Measurements from ENCODE around the gene TAP1. TPM values are rescaled to one million over a fixed set of nuclear protein-coding genes. Genes with fewer than 3 reads are reported as not detected.

TAP1 gene
- total and polyA plus RNA-seq, 9 of the 15 experiments (the other 6 are each of a cell fraction or from before 2014, with no cell fraction given), result 1.3 to 6.0 (median 4.2) TPM

GRCh38 chr6:32879691-32880090 is 26.2 kb upstream of the TAP1 start:
- Histone ChIP-seq H3K9me3 (replicated peaks; ENCODE audit: control insufficient read depth, insufficient read depth, low read depth, low read length) (no peaks in the 10 kb centered on the region), H3K4me1 (replicated peaks in 1 of 2; ENCODE audit: control insufficient read depth in 2 of 2, insufficient read depth in 2 of 2, low read length in 2 of 2) (peaks cover 0 to 4% of the 10 kb centered on the region in 2 experiments; a peak in 2 of 5 replicates), H3K9ac (ENCODE audit: insufficient read depth in 1 of 2, low read depth in 2 of 2, low read length in 2 of 2) (no peak overlapping the region), H3K27ac (ENCODE audit: extremely low read depth, low read depth, low read length) (no peak overlapping the region), H3K4me2 (ENCODE audit: insufficient read depth, low read length) (no peak overlapping the region), H4K20me1 (replicated peaks; ENCODE audit: control insufficient read depth, insufficient read depth, low read length) (no peaks in the 10 kb centered on the region), H3K9me1 (ENCODE audit: control insufficient read depth, insufficient read depth, low read length) (no peaks in the 10 kb centered on the region), H3K79me2 (ENCODE audit: control insufficient read depth, insufficient read depth, low read length) (no peaks in the 10 kb centered on the region), H3K36me3 (ENCODE audit: control insufficient read depth, insufficient read depth, low read length) (no peaks in the 10 kb centered on the region), H3K4me3 (no peak overlapping the region), H3K27me3 (ENCODE audit: control insufficient read depth in 2 of 2, insufficient read depth in 2 of 2, low read length in 2 of 2) (peaks cover 14% of the 10 kb centered on the region in 2 experiments; a peak in 4 of 5 replicates), H2AFZ (ENCODE audit: low read depth, low read length) (no peak overlapping the region)
- no peak; the same call in 2 of the 3 replicates for ATAC-seq
- WGBS (ENCODE audit: insufficient coverage, low coverage, missing lambda C conversion rate), result 17% methylated on average over 35 of the region's 35 CpGs
- in situ Hi-C loops (cut with MboI), result loop anchor here (5.0 kb wide), 1 partner anchor 58 kb away; no protein-coding TSS in a partner anchor
- ChIA-PET POLR2A (interaction anchor here (0.7 to 1.4 kb wide), 3 partner anchors 11 to 103 kb away, joined by 4 to 5 read pairs (median 4); no protein-coding TSS in a partner anchor), CTCF (ENCODE audit: low intra/inter-chr PET ratio) (no interaction called here)
- intact Hi-C loops (cut with micrococcal nuclease), result loop anchor here (10.0 kb wide), 1 partner anchor 215 kb away; no protein-coding TSS in a partner anchor
- FAIRE-seq, result no peak
- no peak for DNase-seq (ENCODE audit: extremely low read depth in 1 of 4, low spot score in 3 of 4)
- TF ChIP-seq EZH2 (IDR thresholded peaks at IDR 0.05; ENCODE audit: borderline replicate concordance, low read depth, low read length) (0 out of 2 replicates have a peak, but pooled peaks have one; percentile 24), DNMT1 (IDR thresholded peaks at IDR 0.05) (no peak), YY1 (IDR thresholded peaks at IDR 0.05; ENCODE audit: borderline replicate concordance in 1 of 3, control insufficient read depth in 1 of 3, extremely low read depth in 1 of 3, insufficient read depth in 3 of 3, insufficient read length in 1 of 3, insufficient replicate concordance in 2 of 3, low read depth in 1 of 3, low read length in 2 of 3) (peak in 2 of 3 experiments; percentile 15 to 23)
- BruUV-seq (replicated peaks), result no TSS peak

- H3K27me3 ChIP-seq (ENCODE audit: control insufficient read depth in 2 of 2, insufficient read depth in 2 of 2, low read length in 2 of 2), result peaks cover 9 to 12% of the 10 kb centered on the region in 2 experiments; a peak in 4 of 5 replicates
- DNase-seq (ENCODE audit: extremely low read depth in 1 of 4, low spot score in 3 of 4) (no peak), FAIRE-seq (no peak), ATAC-seq (no peak)
- H4K20me1 ChIP-seq (replicated peaks; ENCODE audit: control insufficient read depth, insufficient read depth, low read length), result no peaks in the 10 kb centered on the region
- no peaks in the 10 kb centered on the region for H3K9me3 ChIP-seq (replicated peaks; ENCODE audit: control insufficient read depth, insufficient read depth, low read depth, low read length)
- no peak overlapping the region for H3K4me3 ChIP-seq
- 0% methylated on average over 2 of the region's 2 CpGs for WGBS (ENCODE audit: insufficient coverage, low coverage, missing lambda C conversion rate)
- no TSS peak for BruUV-seq (replicated peaks)
- no peak overlapping the region for H3K27ac ChIP-seq (ENCODE audit: extremely low read depth, low read depth, low read length)
- TF ChIP-seq XRCC5 (IDR thresholded peaks at IDR 0.05; ENCODE audit: low read depth, low read length) (no peak), ZBED1 (IDR thresholded peaks at IDR 0.05) (no peak), CBX3 (IDR thresholded peaks at IDR 0.05; ENCODE audit: borderline replicate concordance in 1 of 2, low read length in 2 of 2) (no peak), CBFA2T3 (IDR thresholded peaks at IDR 0.05) (no peak)
- H3K9ac ChIP-seq (ENCODE audit: insufficient read depth in 1 of 2, low read depth in 2 of 2, low read length in 2 of 2), result no peak overlapping the region
- in situ Hi-C loops (cut with MboI), result no loop called here
- no peak overlapping the region for H3K4me2 ChIP-seq (ENCODE audit: insufficient read depth, low read length)
- H3K9me1 ChIP-seq (ENCODE audit: control insufficient read depth, insufficient read depth, low read length), result no peaks in the 10 kb centered on the region
- peaks cover 0 to 4% of the 10 kb centered on the region in 2 experiments; a peak in 2 of 5 replicates for H3K4me1 ChIP-seq (replicated peaks in 1 of 2; ENCODE audit: control insufficient read depth in 2 of 2, insufficient read depth in 2 of 2, low read length in 2 of 2)
- intact Hi-C loops (cut with micrococcal nuclease), result no loop called here
- ChIA-PET POLR2A (no interaction called here), CTCF (ENCODE audit: low intra/inter-chr PET ratio) (no interaction called here)
- H3K79me2 ChIP-seq (ENCODE audit: control insufficient read depth, insufficient read depth, low read length), result no peaks in the 10 kb centered on the region
- H2AFZ ChIP-seq (ENCODE audit: low read depth, low read length), result no peak overlapping the region
- H3K36me3 ChIP-seq (ENCODE audit: control insufficient read depth, insufficient read depth, low read length), result no peaks in the 10 kb centered on the region
Measured at GRCh38 chr6:32876603-32877002, 23.1 kb upstream of the TAP1 start.

Measured in K562 (cell line).